ENCODE measurements around the gene SKIC3. TPM values are rescaled to one million over a fixed set of nuclear protein-coding genes. Genes with fewer than 3 reads are reported as not detected.
A peak's percentile ranks its signal among the peaks of the same experiment; 100 is the strongest.

SKIC3 gene
- total RNA-seq, 1 donor from 2014 or later = 102 TPM

- TF ChIP-seq CTCF (IDR thresholded peaks at IDR 0.05) = no peak
- peaks cover 9% of the 10 kb centered on the region for H3K4me1 Mint-ChIP-seq (ENCODE audit: unreplicated experiment)
- no peaks in the 10 kb centered on the region for H3K27me3 Mint-ChIP-seq (ENCODE audit: unreplicated experiment)
- DNase-seq (ENCODE audit: extremely low spot score, unreplicated experiment) = no peak
- H3K4me3 Mint-ChIP-seq (ENCODE audit: unreplicated experiment) = no peak overlapping the region
- H3K9me3 Mint-ChIP-seq (ENCODE audit: unreplicated experiment) = no peaks in the 10 kb centered on the region
- H3K27ac Mint-ChIP-seq (ENCODE audit: unreplicated experiment) = no peak overlapping the region
- peaks cover 13% of the 10 kb centered on the region for H3K36me3 Mint-ChIP-seq (ENCODE audit: unreplicated experiment)
Measured at GRCh38 chr5:95564450-95564849, 9.7 kb upstream of the SKIC3 start.

GRCh38 chr5:95563367-95563766 lies 8.6 kb upstream of the SKIC3 start:
- Mint-ChIP-seq H3K27me3 (ENCODE audit: unreplicated experiment) (no peaks in the 10 kb centered on the region), H3K4me3 (ENCODE audit: unreplicated experiment) (no peak overlapping the region), H3K9me3 (ENCODE audit: unreplicated experiment) (no peaks in the 10 kb centered on the region), H3K36me3 (ENCODE audit: unreplicated experiment) (peaks cover 13% of the 10 kb centered on the region), H3K27ac (ENCODE audit: unreplicated experiment) (no peak overlapping the region), H3K4me1 (ENCODE audit: unreplicated experiment) (peaks cover 9% of the 10 kb centered on the region)
- DNase-seq (ENCODE audit: extremely low spot score, unreplicated experiment) = no peak
- no peak for TF ChIP-seq CTCF (IDR thresholded peaks at IDR 0.05)

GRCh38 chr5:95562282-95562681 lies 7.5 kb upstream of the SKIC3 start:
- Mint-ChIP-seq H3K4me3 (ENCODE audit: unreplicated experiment) (no peak overlapping the region), H3K27me3 (ENCODE audit: unreplicated experiment) (no peaks in the 10 kb centered on the region), H3K9me3 (ENCODE audit: unreplicated experiment) (no peaks in the 10 kb centered on the region), H3K4me1 (ENCODE audit: unreplicated experiment) (peaks cover 10% of the 10 kb centered on the region), H3K36me3 (ENCODE audit: unreplicated experiment) (peaks cover 7% of the 10 kb centered on the region), H3K27ac (ENCODE audit: unreplicated experiment) (no peak overlapping the region)
- DNase-seq (ENCODE audit: extremely low spot score, unreplicated experiment) = no peak
- no peak for TF ChIP-seq CTCF (IDR thresholded peaks at IDR 0.05)

- Mint-ChIP-seq H3K9me3 (ENCODE audit: unreplicated experiment) (no peaks in the 10 kb centered on the region), H3K36me3 (ENCODE audit: unreplicated experiment) (peaks cover 1% of the 10 kb centered on the region), H3K4me1 (ENCODE audit: unreplicated experiment) (peaks cover 24% of the 10 kb centered on the region), H3K4me3 (ENCODE audit: unreplicated experiment) (no peak overlapping the region), H3K27ac (ENCODE audit: unreplicated experiment) (no peak overlapping the region), H3K27me3 (ENCODE audit: unreplicated experiment) (no peaks in the 10 kb centered on the region)
- DNase-seq (ENCODE audit: extremely low spot score, unreplicated experiment) = no peak
- TF ChIP-seq CTCF (IDR thresholded peaks at IDR 0.05) = no peak
Measured at GRCh38 chr5:95557841-95558240, 3.1 kb upstream of the SKIC3 start.

- Mint-ChIP-seq H3K36me3 (ENCODE audit: unreplicated experiment) (peaks cover 6% of the 10 kb centered on the region), H3K27ac (ENCODE audit: unreplicated experiment) (peak overlapping the region; percentile 93), H3K4me3 (ENCODE audit: unreplicated experiment) (peak overlapping the region; percentile 89), H3K27me3 (ENCODE audit: unreplicated experiment) (no peaks in the 10 kb centered on the region), H3K4me1 (ENCODE audit: unreplicated experiment) (peaks cover 35% of the 10 kb centered on the region), H3K9me3 (ENCODE audit: unreplicated experiment) (no peaks in the 10 kb centered on the region)
- DNase-seq (ENCODE audit: extremely low spot score, unreplicated experiment) = no peak
- no peak for TF ChIP-seq CTCF (IDR thresholded peaks at IDR 0.05)
Measured at GRCh38 chr5:95555553-95555952, 776 bp upstream of the SKIC3 start.

Data from osteocyte (in vitro differentiated cells).